Ovary (tissue), 9 donors: ENCODE data around the gene AGBL2. TPM values are rescaled to one million over a fixed set of nuclear protein-coding genes. Genes with fewer than 3 reads are reported as not detected.

Source experiments
- DNase-seq, 5 donors: peaks; one replicate each; pipeline ENCODE4 v3.0.0-alpha.2; 2019 to 2020
- H3K27ac ChIP-seq, 2 donors: fragments of 200-600 bp; one replicate each; pipeline versions ENCODE4 v1.5.1 to v1.8.0; 2019 to 2022
- H3K27me3 ChIP-seq: fragments of 200-600 bp; one replicate; pipeline ENCODE4 v1.8.0; 2022
- H3K36me3 ChIP-seq: fragments of 200-600 bp; sonication (generic); one replicate; pipeline ENCODE4 v1.5.1; 2019
- H3K4me1 ChIP-seq: one replicate; pipeline ENCODE4 v1.8.1; 2013; ENCODE audit warnings: mild to moderate bottlenecking, moderate library complexity; ENCODE audit not compliant: insufficient read depth
- H3K4me3 ChIP-seq: fragments of 200-600 bp; sonication (generic); one replicate; pipeline ENCODE4 v1.5.1; 2017
- H3K9me3 ChIP-seq, 2 donors: fragments of 200-600 bp in 1 of 2; sonication (generic) in 1 of 2; one replicate each; pipeline versions ENCODE4 v1.5.1 to v1.8.1; 2013 to 2019; ENCODE audit warnings: mild to moderate bottlenecking in 1 of 2, moderate library complexity in 1 of 2
- CTCF ChIP-seq, 3 donors: fragments of 450-650 bp in 2 of 3; fragments of 200-600 bp in 1 of 3; IDR thresholded peaks; one replicate each; pipeline versions ENCODE4 v1.5.1 to v1.8.0; 2016 to 2022; ENCODE audit warnings: antibody characterized with exemption in 3 of 3, mild to moderate bottlenecking in 1 of 3
- EP300 ChIP-seq: sonication (generic); formaldehyde crosslinking; IDR thresholded peaks from one replicate; pipeline ENCODE4 v1.6.1; 2017; ENCODE audit warnings: antibody characterized with exemption
- POLR2A ChIP-seq: fragments of 450-650 bp; IDR thresholded peaks from one replicate; pipeline ENCODE4 v1.6.1; 2017; ENCODE audit warnings: antibody characterized with exemption, mild to moderate bottlenecking, moderate library complexity
- WGBS, 3 donors: extraction: QIAGEN DNeasy Blood & Tissue Kit in 1 of 3; methylation state at CpG; one replicate each; pipeline versions ENCODE4 v1.1.5 to v1.1.7; 2013 to 2017; 5-methylcytosine and 5-hydroxymethylcytosine counted together
- intact Hi-C, 4 donors: fragments of 100-400 bp; cut with DNase I; formaldehyde crosslinking; loops; one replicate each; pipeline versions ENCODE4 v1.11.0 to v1.15.1; 2022 to 2023
- polyA plus RNA-seq, 2 donors: library from polyadenylated mRNA; stranded (reverse); fragments of 200-250 nt in 1 of 2; fragments of 350-450 nt in 1 of 2; fragmentation: Illumina TruSeq in 1 of 2; extraction: RNeasy Lipid Tissue Mini Kit (QIAGEN cat#74804) in 1 of 2; gene quantifications; one replicate each; pipeline ENCODE4 v1.2.3, GENCODE V29; 2013 to 2014
- total RNA-seq, 7 donors: library from RNA; depleted of rRNA in 2 of 7; stranded (reverse); fragments of >200 nt in 2 of 7; fragmentation: NEBNext Ultra II Directional in 3 of 7; extraction: Animal tissue kit (Norgen Biotek cat#: 25700) in 3 of 7; gene quantifications; one replicate each; pipeline versions ENCODE4 v1.1.0 to v1.2.4, GENCODE V29; 2016 to 2023
- donor health status: DM: no; HTN: no; CAD: no; lungs with moderate emphysema.
- donor health status: DM: no; HTN: no; CAD: no.
- donor health status: Bipolar disorder and iron deficiency.
- donor health status: DM: yes; HTN: yes; CAD: no.
- donor health status: DM: no; HTN: no; CAD: no.
- donor health status: DM: yes; HTN: yes; CAD: no.

AGBL2 gene
- total and polyA plus RNA-seq, 9 donors, result 0.83 to 13.1 (median 2.8) TPM

- TF ChIP-seq CTCF (IDR thresholded peaks at IDR 0.05), result no peak
- TF ChIP-seq POLR2A, result no peak
- no peak for TF ChIP-seq EP300
- Histone ChIP-seq H3K9me3 (no peaks in the 10 kb centered on the region), H3K27ac (no peak overlapping the region), H3K36me3 (no peaks in the 10 kb centered on the region), H3K27me3 (no peaks in the 10 kb centered on the region), H3K4me3 (no peak overlapping the region), H3K4me1 (no peaks in the 10 kb centered on the region)
- intact Hi-C loops, result no loop called here
- WGBS, 3 donors, result 70 to 80% (median 73%) methylated on average over 10 of the region's 10 CpGs
- DNase-seq, result no peak
These were observed 17.1 kb upstream of the AGBL2 start for GRCh38 chr11:47732271-47732670.

GRCh38 chr11:47731475-47731874, 16.3 kb upstream of the AGBL2 start:
- Histone ChIP-seq H3K27me3 (no peaks in the 10 kb centered on the region), H3K4me3 (no peak overlapping the region), H3K4me1 (no peaks in the 10 kb centered on the region), H3K9me3 (no peaks in the 10 kb centered on the region), H3K36me3 (no peaks in the 10 kb centered on the region), H3K27ac (no peak overlapping the region)
- DNase-seq, result no peak
- WGBS, 3 donors, result 36 to 62% (median 48%) methylated on average over 6 of the region's 6 CpGs
- intact Hi-C loops, result no loop called here
- TF ChIP-seq EP300, result no peak

- Histone ChIP-seq H3K4me1 (no peaks in the 10 kb centered on the region), H3K36me3 (no peaks in the 10 kb centered on the region), H3K27me3 (no peaks in the 10 kb centered on the region), H3K9me3 (no peaks in the 10 kb centered on the region), H3K27ac (no peak overlapping the region), H3K4me3 (no peak overlapping the region)
- TF ChIP-seq CTCF (IDR thresholded peaks at IDR 0.05) (no peak), POLR2A (no peak), EP300 (no peak)
- DNase-seq, result no peak
- WGBS, 3 donors, result 75 to 85% (median 83%) methylated on average over 12 of the region's 12 CpGs
- intact Hi-C loops, result no loop called here
These were observed 11.8 kb upstream of the AGBL2 start for GRCh38 chr11:47726878-47727514.

- Histone ChIP-seq H3K27me3 (no peaks in the 10 kb centered on the region), H3K4me1 (no peaks in the 10 kb centered on the region), H3K36me3 (no peaks in the 10 kb centered on the region), H3K4me3 (no peak overlapping the region), H3K27ac (no peak overlapping the region), H3K9me3 (no peaks in the 10 kb centered on the region)
- WGBS, 3 donors, result 93 to 95% (median 93%) methylated on average over 3 of the region's 3 CpGs
- intact Hi-C loops, result no loop called here
- TF ChIP-seq CTCF (IDR thresholded peaks at IDR 0.05) (no peak), POLR2A (no peak), EP300 (no peak)
- no peak for DNase-seq
These were observed 10.9 kb upstream of the AGBL2 start for GRCh38 chr11:47726118-47726442.

- H3K4me1 ChIP-seq, result no peaks in the 10 kb centered on the region
- no peak overlapping the region for H3K27ac ChIP-seq
- no peaks in the 10 kb centered on the region for H3K9me3 ChIP-seq
- TF ChIP-seq CTCF (IDR thresholded peaks at IDR 0.05) (no peak), EP300 (no peak), POLR2A (no peak)
- 94 to 97% (median 96%) methylated on average over 3 of the region's 3 CpGs for WGBS, 3 donors
- no peak overlapping the region for H3K4me3 ChIP-seq
- no peaks in the 10 kb centered on the region for H3K36me3 ChIP-seq
- no peaks in the 10 kb centered on the region for H3K27me3 ChIP-seq
- DNase-seq, result no peak
- intact Hi-C loops, result no loop called here
These were observed 10.4 kb upstream of the AGBL2 start for GRCh38 chr11:47725442-47726117.
